WTC11 (cell line): ENCODE results near the gene HSD3B7. TPM values are rescaled to one million over a fixed set of nuclear protein-coding genes. Genes with fewer than 3 reads are reported as not detected.

Experiments
- ATAC-seq: fragments of 200-7000 bp; cut with Tn5 transposase; 2 replicates; pipeline ENCODE4 v1.10.0; 2021; ENCODE audit warnings: mild to moderate bottlenecking, moderate library complexity
- CTCF ChIA-PET: fragments of 300-600 bp; sonication (Branson Sonifier 250); formaldehyde crosslinking; loops from one replicate; lab custom pipeline; 2021; ENCODE audit warnings: antibody characterized with exemption; lab: Charles Lee
- POLR2A ChIA-PET: fragments of 350-600 bp; sonication (Branson Sonifier 250); formaldehyde crosslinking; loops from one replicate; lab custom pipeline; 2021; ENCODE audit warnings: antibody characterized with exemption; lab: Charles Lee
- DNase-seq: peaks from one replicate; pipeline ENCODE4 v3.0.0; 2021; ENCODE audit warnings: low spot score
- H3K27ac Mint-ChIP-seq: 2 replicates; pipeline ENCODE4 v1.8.0; 2021; ENCODE audit warnings: mixed read lengths
- H3K27me3 Mint-ChIP-seq: 2 replicates; pipeline ENCODE4 v1.8.0; 2021; ENCODE audit warnings: low read depth, mild to moderate bottlenecking, moderate library complexity, mixed read lengths
- H3K36me3 Mint-ChIP-seq: 2 replicates; pipeline ENCODE4 v1.8.0; 2021; ENCODE audit warnings: mixed read lengths
- H3K4me1 Mint-ChIP-seq: 2 replicates; pipeline ENCODE4 v1.8.0; 2022; ENCODE audit warnings: mixed read lengths
- H3K4me3 Mint-ChIP-seq: 2 replicates; pipeline ENCODE4 v1.8.0; 2021; ENCODE audit warnings: mild to moderate bottlenecking, moderate library complexity, mixed read lengths
- H3K9me3 Mint-ChIP-seq: 2 replicates; pipeline ENCODE4 v1.8.0; 2021; ENCODE audit warnings: mixed read lengths
- AR ChIP-seq: fragments of 250-450 bp; sonication (Bioruptor Pico); IDR thresholded peaks from 2 replicates; pipeline ENCODE4 v1.9.0; 2021; ENCODE audit warnings: mild to moderate bottlenecking
- CTCF ChIP-seq: fragments of 200-600 bp; IDR thresholded peaks from 2 replicates; pipeline ENCODE4 v1.8.0; 2022; ENCODE audit warnings: antibody characterized with exemption
- E2F5 ChIP-seq: sonication (generic); formaldehyde crosslinking; IDR thresholded peaks from 2 replicates; pipeline ENCODE4 v1.8.1; 2022; ENCODE audit warnings: mild to moderate bottlenecking, moderate library complexity, missing genetic modification reagents
- GTF2I ChIP-seq: fragments of 250-450 bp; sonication (Bioruptor Pico); conservative IDR thresholded peaks from 2 replicates; pipeline ENCODE4 v1.4.0; 2021; ENCODE audit warnings: mild to moderate bottlenecking
- HMGA2 ChIP-seq: fragments of 250-450 bp; sonication (Bioruptor Pico); IDR thresholded peaks from 2 replicates; pipeline ENCODE4 v1.4.0; 2021; ENCODE audit warnings: mild to moderate bottlenecking, moderate library complexity
- IRF1 ChIP-seq: sonication (generic); formaldehyde crosslinking; IDR thresholded peaks from 2 replicates; pipeline ENCODE4 v1.8.0; 2023; ENCODE audit warnings: missing genetic modification reagents
- IRF2 ChIP-seq: sonication (generic); formaldehyde crosslinking; IDR thresholded peaks from 2 replicates; pipeline ENCODE4 v1.8.0; 2022; ENCODE audit warnings: low read depth, missing genetic modification reagents, borderline replicate concordance
- MXD4 ChIP-seq: fragments of 250-450 bp; sonication (Bioruptor Pico); IDR thresholded peaks from 2 replicates; pipeline ENCODE4 v1.8.0; 2021; ENCODE audit warnings: mild to moderate bottlenecking, moderate library complexity, borderline replicate concordance
- NFE2L1 ChIP-seq: sonication (generic); formaldehyde crosslinking; IDR thresholded peaks from 2 replicates; pipeline ENCODE4 v1.8.1; 2023; ENCODE audit warnings: missing genetic modification reagents
- NR1H2 ChIP-seq: sonication (generic); formaldehyde crosslinking; IDR thresholded peaks from 2 replicates; pipeline ENCODE4 v1.9.0; 2021; ENCODE audit warnings: mild to moderate bottlenecking, moderate library complexity, missing genetic modification reagents
- NR3C1 ChIP-seq: sonication (generic); formaldehyde crosslinking; conservative IDR thresholded peaks from 2 replicates; pipeline ENCODE4 v1.8.1; 2023; ENCODE audit warnings: low read depth, mild to moderate bottlenecking, missing genetic modification reagents
- SMAD4 ChIP-seq: sonication (generic); formaldehyde crosslinking; IDR thresholded peaks from 2 replicates; pipeline ENCODE4 v1.8.0; 2022; ENCODE audit warnings: mild to moderate bottlenecking, missing genetic modification reagents
- ZNF219 ChIP-seq: sonication (generic); formaldehyde crosslinking; IDR thresholded peaks from 2 replicates; pipeline ENCODE4 v1.8.0; 2023; ENCODE audit warnings: missing genetic modification reagents, mild to moderate bottlenecking, borderline replicate concordance
- ZNF263 ChIP-seq: sonication (generic); formaldehyde crosslinking; IDR thresholded peaks from 2 replicates; pipeline ENCODE4 v1.8.1; 2022; ENCODE audit warnings: low read depth, mild to moderate bottlenecking, moderate library complexity, missing genetic modification reagents
- total RNA-seq: library from RNA; stranded (reverse); gene quantifications from 3 replicates; pipeline ENCODE4 v1.2.3, GENCODE V29; 2021

HSD3B7 gene
- total RNA-seq, 1 experiment from 2014 or later = 4.5 TPM

- TF ChIP-seq NFE2L1 (CRISPR knock-in tag) = no peak
- TF ChIP-seq, all 79 proteins: peak for 0
Measured at GRCh38 chr16:30976486-30976885, 8.5 kb upstream of the HSD3B7 start (continued).

- Mint-ChIP-seq H3K9me3 (no peaks in the 10 kb centered on the region), H3K4me3 (no peak overlapping the region), H3K36me3 (peaks cover 55% of the 10 kb centered on the region), H3K27me3 (peaks cover 2% of the 10 kb centered on the region; the same call in 1 of the 2 replicates)
- ChIA-PET POLR2A (interaction anchor here (0.7 kb wide), 2 partner anchors 30 to 180 kb away, joined by 4 read pairs; no protein-coding TSS in a partner anchor), CTCF (interaction anchor here (0.5 to 2.8 kb wide), 7 partner anchors 8 to 65 kb away, joined by 3 to 12 read pairs (median 6); partner anchors contain the start of gene HSD3B7)
- DNase-seq (peak; percentile 73), ATAC-seq (peak; percentile 72)
- no peak for TF ChIP-seq SMAD4
- TF ChIP-seq CTCF = peak; percentile 66
- TF ChIP-seq, all 79 proteins: peak for 1
- Mint-ChIP-seq H3K27ac (peak overlapping the region; percentile 11; the same call in 1 of the 2 replicates), H3K4me1 (no peaks in the 10 kb centered on the region)
Measured at GRCh38 chr16:30977502-30977901, 7.5 kb upstream of the HSD3B7 start.

GRCh38 chr16:30979170-30980022 lies 5.6 kb upstream of the HSD3B7 start:
- DNase-seq (no peak), ATAC-seq (peak; percentile 11; the same call in 1 of the 2 replicates)
- H3K27me3 Mint-ChIP-seq = peaks cover 2% of the 10 kb centered on the region; the same call in 1 of the 2 replicates
- no peak for TF ChIP-seq IRF1
- TF ChIP-seq ZNF263 = peak; percentile 87
- TF ChIP-seq, all 79 proteins: peak for 1
- Mint-ChIP-seq H3K4me1 (no peaks in the 10 kb centered on the region), H3K27ac (no peak overlapping the region), H3K4me3 (no peak overlapping the region), H3K36me3 (peaks cover 37% of the 10 kb centered on the region), H3K9me3 (no peaks in the 10 kb centered on the region)
- ChIA-PET POLR2A (no interaction called here), CTCF (no interaction called here)

GRCh38 chr16:30980023-30980371 lies 5.0 kb upstream of the HSD3B7 start:
- ChIA-PET POLR2A (no interaction called here), CTCF (no interaction called here)
- H3K27ac Mint-ChIP-seq = no peak overlapping the region

GRCh38 chr16:30980434-30980833 lies 4.6 kb upstream of the HSD3B7 start:
- DNase-seq = no peak
- Mint-ChIP-seq H3K27me3 (peaks cover 2% of the 10 kb centered on the region; the same call in 1 of the 2 replicates), H3K27ac (no peak overlapping the region), H3K36me3 (peaks cover 34% of the 10 kb centered on the region), H3K4me3 (no peak overlapping the region), H3K4me1 (peaks cover 3% of the 10 kb centered on the region), H3K9me3 (no peaks in the 10 kb centered on the region)
- ChIA-PET CTCF (no interaction called here), POLR2A (no interaction called here)
- no peak for TF ChIP-seq IRF2 (CRISPR knock-in tag)
- TF ChIP-seq SMAD4 = no peak
- ATAC-seq = no peak

More at GRCh38 chr16:30980023-30980371, 5.0 kb upstream of the HSD3B7 start:
- peaks cover 35% of the 10 kb centered on the region for H3K36me3 Mint-ChIP-seq
- H3K4me3 Mint-ChIP-seq = no peak overlapping the region
- TF ChIP-seq ZNF219 (CRISPR knock-in tag) (no peak), NR1H2 (CRISPR knock-in tag) (no peak), MXD4 (no peak)
- TF ChIP-seq, all 79 proteins: peak for 0
- no peaks in the 10 kb centered on the region for H3K4me1 Mint-ChIP-seq
- H3K27me3 Mint-ChIP-seq = peaks cover 2% of the 10 kb centered on the region; the same call in 1 of the 2 replicates
- H3K9me3 Mint-ChIP-seq = no peaks in the 10 kb centered on the region
- ATAC-seq (no peak), DNase-seq (no peak)

GRCh38 chr16:30980959-30981358 lies 4.0 kb upstream of the HSD3B7 start:
- CTCF ChIA-PET = no interaction called here
- POLR2A ChIA-PET = no interaction called here

More at GRCh38 chr16:30980959-30981358, 4.0 kb upstream of the HSD3B7 start:
- TF ChIP-seq AR (CRISPR knock-in tag) (no peak), GTF2I (no peak), E2F5 (CRISPR knock-in tag) (no peak), HMGA2 (no peak), NR3C1 (CRISPR knock-in tag) (no peak)
- Mint-ChIP-seq H3K9me3 (no peaks in the 10 kb centered on the region), H3K27ac (no peak overlapping the region), H3K4me3 (no peak overlapping the region), H3K27me3 (peaks cover 2% of the 10 kb centered on the region; the same call in 1 of the 2 replicates), H3K4me1 (peaks cover 6% of the 10 kb centered on the region), H3K36me3 (peaks cover 29% of the 10 kb centered on the region)
- ATAC-seq (no peak), DNase-seq (no peak)
